Tibial artery (tissue), 4 donors: ENCODE data around the gene CFAP73.

Experiments
- DNase-seq, 2 donors: peaks; one replicate each; pipeline ENCODE4 v3.0.0-alpha.2; 2019
- H3K27ac ChIP-seq, 2 donors: fragments of 200-600 bp; sonication (generic) in 1 of 2; 1 replicate in 1 of 2; 2 replicates in 1 of 2; pipeline ENCODE4 v1.5.1; 2018 to 2019; ENCODE audit warnings: mild to moderate bottlenecking in 1 of 2
- H3K27me3 ChIP-seq, 2 donors: fragments of 200-600 bp; sonication (generic) in 1 of 2; one replicate each; pipeline versions ENCODE4 v1.5.1 to v1.6.0; 2016 to 2019
- H3K36me3 ChIP-seq, 3 donors: fragments of 200-600 bp; sonication (generic) in 2 of 3; one replicate each; pipeline ENCODE4 v1.5.1; 2016 to 2019; ENCODE audit warnings: mild to moderate bottlenecking in 2 of 3
- H3K4me1 ChIP-seq, 4 donors: fragments of 200-600 bp; sonication (generic) in 2 of 4; 1 replicate in 3 of 4; 2 replicates in 1 of 4; pipeline ENCODE4 v1.5.1; 2016 to 2019
- H3K4me3 ChIP-seq, 2 donors: fragments of 200-600 bp; sonication (generic) in 1 of 2; 1 replicate in 1 of 2; 2 replicates in 1 of 2; pipeline ENCODE4 v1.5.1; 2018 to 2019; ENCODE audit warnings: mild to moderate bottlenecking in 2 of 2
- H3K9me3 ChIP-seq, 3 donors: fragments of 200-600 bp; sonication (generic) in 1 of 3; one replicate each; pipeline ENCODE4 v1.5.1; 2016 to 2019
- CTCF ChIP-seq, 2 experiments: fragments of 200-600 bp in 1 of 2; fragments of 450-650 bp in 1 of 2; IDR thresholded peaks; one replicate each; pipeline ENCODE4 v1.5.1; 2017 to 2019; ENCODE audit warnings: antibody characterized with exemption in 2 of 2, mild to moderate bottlenecking in 1 of 2, moderate library complexity in 1 of 2
- intact Hi-C: fragments of 100-400 bp; cut with DNase I; formaldehyde crosslinking; loops from one replicate; pipeline ENCODE4 v1.15.0; 2023; ENCODE audit warnings: low total_unique reads

CFAP73 gene

GRCh38 chr12:113149361-113150150 lies at the start of gene CFAP73:
Gene CFAP73, plus strand, starts transcription at chr12:113149724. Its CDS starts 134 bp downstream, at chr12:113149858.
- peaks cover 0 to 29% (median 16%) of the 10 kb centered on the region in 4 donors for H3K4me1 ChIP-seq
- intact Hi-C loops: no loop called here
- H3K9me3 ChIP-seq: peaks cover 0 to 9% (median 7%) of the 10 kb centered on the region in 3 donors
- no peak for DNase-seq
- H3K27ac ChIP-seq: no peak within 1 kb of the TSS
- no peaks in the 10 kb centered on the region for H3K36me3 ChIP-seq
- H3K4me3 ChIP-seq: no peak within 1 kb of the TSS
- H3K27me3 ChIP-seq: peaks cover 0 to 45% of the 10 kb centered on the region in 2 donors
- TF ChIP-seq CTCF (IDR thresholded peaks at IDR 0.05): no peak

GRCh38 chr12:113099764-113100163 lies 49.8 kb upstream of the CFAP73 start:
- Histone ChIP-seq H3K4me3 (no peak overlapping the region), H3K27me3 (peaks cover 0 to 46% of the 10 kb centered on the region in 2 donors), H3K36me3 (no peaks in the 10 kb centered on the region), H3K4me1 (peaks cover 0 to 19% (median 8%) of the 10 kb centered on the region in 4 donors), H3K27ac (no peak overlapping the region), H3K9me3 (no peaks in the 10 kb centered on the region)
- intact Hi-C loops: no loop called here
- DNase-seq: no peak
- TF ChIP-seq CTCF (IDR thresholded peaks at IDR 0.05): no peak

- Histone ChIP-seq H3K27ac (no peak overlapping the region), H3K36me3 (no peaks in the 10 kb centered on the region), H3K27me3 (peaks cover 0 to 55% of the 10 kb centered on the region in 2 donors), H3K4me1 (peaks cover 0 to 19% (median 8%) of the 10 kb centered on the region in 4 donors), H3K9me3 (no peaks in the 10 kb centered on the region), H3K4me3 (no peak overlapping the region)
- DNase-seq: no peak
- no peak for TF ChIP-seq CTCF (IDR thresholded peaks at IDR 0.05)
- intact Hi-C loops: no loop called here
Observed at GRCh38 chr12:113101751-113102150, 47.8 kb upstream of the CFAP73 start.

- Histone ChIP-seq H3K36me3 (no peaks in the 10 kb centered on the region), H3K4me3 (no peak overlapping the region), H3K9me3 (no peaks in the 10 kb centered on the region), H3K27me3 (peaks cover 0 to 55% of the 10 kb centered on the region in 2 donors), H3K27ac (no peak overlapping the region), H3K4me1 (peaks cover 0 to 17% (median 8%) of the 10 kb centered on the region in 4 donors)
- no peak for TF ChIP-seq CTCF (IDR thresholded peaks at IDR 0.05)
- no peak for DNase-seq
- intact Hi-C loops: no loop called here
Observed at GRCh38 chr12:113102811-113103210, 46.7 kb upstream of the CFAP73 start.

GRCh38 chr12:113103756-113104450 lies 45.6 kb upstream of the CFAP73 start:
- peaks cover 0 to 6% (median 3%) of the 10 kb centered on the region in 4 donors for H3K4me1 ChIP-seq
- no peaks in the 10 kb centered on the region for H3K9me3 ChIP-seq
- H3K36me3 ChIP-seq: no peaks in the 10 kb centered on the region
- H3K27ac ChIP-seq: no peak overlapping the region
- no peak for TF ChIP-seq CTCF (IDR thresholded peaks at IDR 0.05)
- no peak for DNase-seq
- H3K27me3 ChIP-seq: peaks cover 0 to 58% of the 10 kb centered on the region in 2 donors
- intact Hi-C loops: no loop called here
- H3K4me3 ChIP-seq: no peak overlapping the region
